Neural progenitor cell (in vitro differentiated cells): Measurements from ENCODE around the gene SLC25A19. TPM values are rescaled to one million over a fixed set of nuclear protein-coding genes. Genes with fewer than 3 reads are reported as not detected.
"Not testable (repeated sequence)": the region's sequence is repeated elsewhere in the genome, so short reads cannot be mapped to it uniquely, and the experiment has no call there.

Source experiments
- DNase-seq: peaks from one replicate; pipeline ENCODE4 v3.0.0-alpha.2; 2016; ENCODE audit warnings: low spot score
- H2AFZ ChIP-seq: fragments of 200-600 bp; sonication (generic); replicated peaks from 2 replicates; pipeline ENCODE4 v1.6.1; 2016; ENCODE audit warnings: antibody characterized with exemption
- H3F3A ChIP-seq: fragments of 200-600 bp; sonication (generic); 2 replicates; pipeline ENCODE4 v1.6.1; 2016; ENCODE audit warnings: antibody characterized with exemption, low read depth
- H3K27ac ChIP-seq: fragments of 200-600 bp; sonication (generic); 2 replicates; pipeline ENCODE4 v1.5.1; 2016; ENCODE audit warnings: mild to moderate bottlenecking
- H3K27me3 ChIP-seq: fragments of 200-600 bp; sonication (generic); 2 replicates; pipeline ENCODE4 v1.6.1; 2016; ENCODE audit warnings: mild to moderate bottlenecking, moderate library complexity
- H3K36me3 ChIP-seq: fragments of 200-600 bp; sonication (generic); 2 replicates; pipeline ENCODE4 v1.5.1; 2016
- H3K4me1 ChIP-seq: fragments of 200-600 bp; sonication (generic); 2 replicates; pipeline ENCODE4 v1.6.1; 2016; ENCODE audit warnings: mixed run types
- H3K4me2 ChIP-seq: fragments of 200-600 bp; sonication (generic); 2 replicates; pipeline ENCODE4 v1.6.1; 2016
- H3K4me3 ChIP-seq: fragments of 200-600 bp; sonication (generic); 2 replicates; pipeline ENCODE4 v1.5.1; 2016
- H3K79me2 ChIP-seq: fragments of 200-600 bp; sonication (generic); 2 replicates; pipeline ENCODE4 v1.6.1; 2016; ENCODE audit warnings: low read depth
- H3K9ac ChIP-seq: fragments of 200-600 bp; sonication (generic); 2 replicates; pipeline ENCODE4 v1.6.1; 2016
- H3K9me3 ChIP-seq: fragments of 200-600 bp; sonication (generic); 2 replicates; pipeline ENCODE4 v1.5.1; 2016; ENCODE audit warnings: low read depth
- H4K20me1 ChIP-seq: fragments of 200-600 bp; sonication (generic); 2 replicates; pipeline ENCODE4 v1.6.1; 2016; ENCODE audit warnings: low read depth
- H3K27ac Mint-ChIP-seq: 3 replicates; pipeline ENCODE4 v1.8.0; 2021; ENCODE audit warnings: mixed read lengths
- H3K27me3 Mint-ChIP-seq: 2 replicates; pipeline ENCODE4 v1.8.0; 2022; ENCODE audit warnings: low read depth, mild to moderate bottlenecking, inconsistent platforms, moderate library complexity, mixed read lengths; ENCODE audit not compliant: insufficient read depth
- H3K36me3 Mint-ChIP-seq: 3 replicates; pipeline ENCODE4 v1.8.0; 2021; ENCODE audit warnings: mixed read lengths
- H3K4me1 Mint-ChIP-seq: 3 replicates; pipeline ENCODE4 v1.8.0; 2021; ENCODE audit warnings: mixed read lengths
- H3K4me3 Mint-ChIP-seq: 3 replicates; pipeline ENCODE4 v1.8.0; 2021; ENCODE audit warnings: mild to moderate bottlenecking, moderate library complexity, mixed read lengths
- H3K9me3 Mint-ChIP-seq: 3 replicates; pipeline ENCODE4 v1.8.0; 2020; ENCODE audit warnings: mixed read lengths
- CTCF ChIP-seq: fragments of 200-600 bp; sonication (generic); IDR thresholded peaks from 2 replicates; pipeline ENCODE4 v1.5.1; 2017; ENCODE audit warnings: antibody characterized with exemption, mild to moderate bottlenecking
- EZH2 ChIP-seq: fragments of 200-600 bp; sonication (generic); IDR thresholded peaks from 2 replicates; pipeline ENCODE4 v1.6.1; 2017; ENCODE audit warnings: antibody characterized with exemption, mild to moderate bottlenecking, moderate library complexity
- EZH2phosphoT487 ChIP-seq: fragments of 200-600 bp; sonication (generic); IDR thresholded peaks from 2 replicates; pipeline ENCODE4 v1.6.1; 2017; ENCODE audit warnings: antibody characterized with exemption
- total RNA-seq: library from RNA; depleted of rRNA; stranded (reverse); fragments of >200 nt; gene quantifications from 2 replicates; pipeline ENCODE4 v1.2.3, GENCODE V29; 2015; ENCODE audit warnings: low replicate concordance

The SLC25A19 gene
- total RNA-seq, 1 donor from 2014 or later: 5.2 TPM

DNA sequence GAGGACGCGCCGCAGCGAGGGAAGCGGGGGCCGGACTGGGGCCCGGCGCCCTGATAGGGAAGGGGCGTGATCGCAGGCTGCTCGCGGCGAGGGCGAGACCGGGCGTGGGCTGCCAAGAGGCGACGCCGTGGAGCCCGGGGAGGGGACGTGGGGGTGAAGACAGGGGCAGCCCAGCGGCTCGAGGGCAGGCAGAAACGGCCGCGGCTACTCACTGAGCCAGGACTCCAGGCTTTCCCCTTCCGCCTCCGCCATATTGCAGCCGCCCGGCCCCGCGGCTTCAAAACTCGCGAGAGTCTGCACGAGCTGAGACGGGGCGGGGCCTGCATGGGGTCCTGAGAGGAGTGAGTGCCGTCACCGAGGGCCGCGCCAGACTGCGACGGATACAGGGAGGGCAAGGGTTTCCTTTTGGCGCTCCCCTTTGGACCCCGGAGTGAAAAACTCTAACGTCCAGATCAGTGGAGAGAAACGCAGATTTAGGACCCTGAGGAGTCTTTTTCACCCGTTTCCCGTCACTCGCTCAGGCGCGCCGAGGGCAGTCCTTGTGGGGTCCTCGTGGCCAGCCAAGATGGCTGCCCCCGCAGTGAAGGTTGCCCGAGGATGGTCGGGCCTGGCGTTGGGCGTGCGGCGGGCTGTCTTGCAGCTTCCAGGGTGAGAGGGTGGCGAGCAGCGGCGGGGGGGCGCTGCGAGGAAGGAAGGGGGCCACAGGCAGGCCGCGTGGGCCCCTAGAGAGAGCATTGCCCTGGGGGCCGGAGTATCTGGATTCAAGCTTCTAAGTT is 27.7 kb downstream of the SLC25A19 start, which contains the start of the genes GGA3 and MRPS7:
Gene GGA3, minus strand, starts transcription at position 271 of the 776 bp plus-strand sequence. Its CDS starts 19 bp downstream, at position 252.
Gene MRPS7, plus strand, starts transcription at position 544 of the 776 bp plus-strand sequence. Its CDS starts 22 bp downstream, at position 566.
- Mint-ChIP-seq H3K27ac (peak within 1 kb of the TSS; percentile 100), H3K36me3 (no peaks in the 10 kb centered on the region)
- peaks cover 56% of the 10 kb centered on the region for H3K79me2 ChIP-seq

DNA sequence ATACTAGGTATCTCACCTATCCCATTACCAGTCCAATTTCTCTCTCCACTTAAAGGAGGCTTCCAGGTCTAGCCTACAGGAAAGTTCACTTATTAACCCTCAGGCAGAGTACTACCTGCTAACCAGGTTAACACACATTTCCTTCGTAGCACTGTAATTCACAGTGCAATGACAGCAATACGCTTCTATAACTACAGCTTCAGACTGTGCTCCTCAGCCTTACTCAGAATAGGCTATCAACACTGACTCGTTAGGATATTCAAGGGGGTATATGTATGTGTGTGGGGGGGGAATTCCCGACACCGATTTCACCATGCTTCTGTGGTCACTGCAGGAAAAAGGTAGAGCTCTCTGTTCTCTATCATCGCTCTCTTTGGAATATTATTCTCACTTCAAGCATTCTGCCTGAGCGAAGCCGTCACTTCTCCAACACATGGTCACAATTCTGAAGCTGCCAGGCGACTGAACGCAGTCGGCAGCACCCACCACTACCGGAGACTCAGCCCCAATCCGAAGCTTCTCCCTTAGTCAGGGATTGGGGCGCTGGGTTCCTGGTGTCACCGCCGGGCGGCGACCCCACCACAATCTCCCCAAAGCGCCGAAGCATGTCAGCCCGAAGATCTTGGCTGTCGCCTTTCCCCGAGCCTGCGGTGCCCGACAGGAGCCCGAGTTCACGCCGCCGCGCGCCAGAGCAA is 28.4 kb downstream of the SLC25A19 start:
- DNase-seq: no peak
- peaks cover 24% of the 10 kb centered on the region for H4K20me1 ChIP-seq
- no peaks in the 10 kb centered on the region for H3K27me3 Mint-ChIP-seq
- H3F3A ChIP-seq: peaks cover 12% of the 10 kb centered on the region
- peak overlapping the region; percentile 99 for H3K27ac ChIP-seq
- H3K4me3 Mint-ChIP-seq: peak overlapping the region; percentile 99
- H3K4me2 ChIP-seq: peak overlapping the region; percentile 93
- peak overlapping the region; percentile 65 for H3K27ac Mint-ChIP-seq
- H3K4me3 ChIP-seq: peak overlapping the region; percentile 85
- no peaks in the 10 kb centered on the region for H3K9me3 ChIP-seq
- H3K4me1 ChIP-seq: peaks cover 12% of the 10 kb centered on the region
- H2AFZ ChIP-seq: peak overlapping the region; percentile 92
- no peaks in the 10 kb centered on the region for H3K27me3 ChIP-seq
- H3K36me3 Mint-ChIP-seq: no peaks in the 10 kb centered on the region
- H3K36me3 ChIP-seq: no peaks in the 10 kb centered on the region
- no peaks in the 10 kb centered on the region for H3K9me3 Mint-ChIP-seq
- TF ChIP-seq EZH2phosphoT487: no peak
- TF ChIP-seq CTCF: peak; percentile 29
- TF ChIP-seq EZH2: no peak
- peak overlapping the region; percentile 99 for H3K9ac ChIP-seq
- H3K4me1 Mint-ChIP-seq: peaks cover 24% of the 10 kb centered on the region
- H3K79me2 ChIP-seq: peaks cover 56% of the 10 kb centered on the region

More for the DNA sequence above, 27.7 kb downstream of the SLC25A19 start, which contains the start of the genes GGA3 and MRPS7:
- H3K36me3 ChIP-seq: no peaks in the 10 kb centered on the region
- no peaks in the 10 kb centered on the region for H3K9me3 ChIP-seq
- H3K27me3 ChIP-seq: no peaks in the 10 kb centered on the region
- peak; percentile 98 for DNase-seq
- H3K4me3 ChIP-seq: peak within 1 kb of the TSS; percentile 85
- peaks cover 24% of the 10 kb centered on the region for H4K20me1 ChIP-seq
- Mint-ChIP-seq H3K9me3 (no peaks in the 10 kb centered on the region), H3K4me3 (peak within 1 kb of the TSS; percentile 99), H3K27me3 (no peaks in the 10 kb centered on the region), H3K4me1 (peaks cover 24% of the 10 kb centered on the region)
- H3K27ac ChIP-seq: peak within 1 kb of the TSS; percentile 99
- H3K4me1 ChIP-seq: peaks cover 12% of the 10 kb centered on the region
- peak within 1 kb of the TSS; percentile 99 for H3K9ac ChIP-seq
- H2AFZ ChIP-seq: peak within 1 kb of the TSS; percentile 92
- peak within 1 kb of the TSS; percentile 93 for H3K4me2 ChIP-seq
- H3F3A ChIP-seq: peaks cover 19% of the 10 kb centered on the region
- no peak for TF ChIP-seq EZH2
- no peak for TF ChIP-seq EZH2phosphoT487
- TF ChIP-seq CTCF: no peak

DNA sequence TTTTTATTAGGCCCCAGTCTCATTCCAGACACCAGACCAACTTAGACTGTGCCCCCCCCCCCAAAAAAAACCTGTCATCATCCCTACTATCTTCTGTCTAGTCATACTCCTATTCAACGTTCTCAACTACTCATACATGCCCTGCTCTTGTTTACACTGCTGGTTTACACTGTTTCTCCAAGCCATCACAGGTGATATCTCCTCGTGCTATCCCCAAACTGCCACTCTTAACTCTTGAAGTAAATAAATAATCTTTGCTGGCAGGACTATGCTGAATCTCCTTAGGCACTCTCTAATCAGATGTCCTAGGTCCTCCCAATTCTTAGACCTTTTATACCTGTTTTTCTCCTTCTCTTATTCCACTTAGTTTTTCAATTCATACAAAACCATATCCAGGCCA is 32.0 kb downstream of the SLC25A19 start:
- Histone ChIP-seq H3K79me2 (peaks cover 47% of the 10 kb centered on the region), H4K20me1 (peaks cover 24% of the 10 kb centered on the region)
- H3K4me2 ChIP-seq, H3K27me3 ChIP-seq, H3F3A ChIP-seq, H3K4me1 ChIP-seq, H3K27ac ChIP-seq, H3K4me3 Mint-ChIP-seq, H3K27me3 Mint-ChIP-seq, H3K9ac ChIP-seq, H3K9me3 Mint-ChIP-seq, DNase-seq, H3K36me3 Mint-ChIP-seq, H3K9me3 ChIP-seq, H3K4me3 ChIP-seq, H3K27ac Mint-ChIP-seq, H3K36me3 ChIP-seq, H2AFZ ChIP-seq: not testable (repeated sequence)
- H3K4me1 Mint-ChIP-seq: peaks cover 16% of the 10 kb centered on the region

DNA sequence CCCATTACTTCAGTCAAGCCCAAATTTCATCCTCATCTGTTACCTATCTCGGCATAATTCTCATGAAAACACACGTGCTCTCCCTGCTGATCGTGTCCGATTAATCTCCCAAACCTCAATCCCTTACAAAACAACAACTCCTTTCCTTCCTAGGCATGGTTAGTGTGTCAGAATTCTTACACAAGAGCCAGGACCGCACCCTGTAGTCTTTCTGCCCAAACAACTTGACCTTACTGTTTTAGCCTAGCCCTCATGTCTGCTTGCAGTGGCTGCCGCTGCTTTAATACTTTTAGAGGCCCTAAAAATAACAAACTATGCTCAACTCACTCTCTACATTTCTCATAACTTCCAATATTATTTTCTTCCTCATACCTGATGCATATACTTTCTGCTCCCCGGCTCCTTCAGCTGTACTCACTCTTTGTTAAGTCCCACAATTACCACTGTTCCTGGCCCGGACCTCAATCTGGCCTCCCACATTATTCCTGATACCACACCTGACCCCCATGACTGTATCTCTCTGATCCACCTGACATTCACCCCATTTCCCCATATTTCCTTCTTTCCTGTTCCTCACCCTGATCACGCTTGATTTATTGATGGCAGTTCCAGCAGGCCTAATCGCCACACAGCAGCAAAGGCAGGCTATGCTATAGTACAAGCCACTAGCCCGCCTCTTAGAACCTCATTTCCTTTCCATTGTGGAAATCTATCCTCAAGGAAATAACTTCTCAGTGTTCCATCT is 33.1 kb downstream of the SLC25A19 start:
- not testable (repeated sequence) for H3K4me3 ChIP-seq, H3F3A ChIP-seq, H3K4me1 ChIP-seq, DNase-seq, H3K4me2 ChIP-seq, H3K27me3 Mint-ChIP-seq, H3K9me3 ChIP-seq, H3K9ac ChIP-seq, H3K27ac Mint-ChIP-seq, H3K9me3 Mint-ChIP-seq, H2AFZ ChIP-seq, H3K27me3 ChIP-seq, H3K4me3 Mint-ChIP-seq, H3K36me3 Mint-ChIP-seq, H3K27ac ChIP-seq, H3K36me3 ChIP-seq
- Histone ChIP-seq H4K20me1 (peaks cover 33% of the 10 kb centered on the region), H3K79me2 (peaks cover 51% of the 10 kb centered on the region)
- peaks cover 15% of the 10 kb centered on the region for H3K4me1 Mint-ChIP-seq
